Measurements from ENCODE around the gene STAT6. TPM values are rescaled to one million over a fixed set of nuclear protein-coding genes. Genes with fewer than 3 reads are reported as not detected.
A peak's percentile ranks its signal among the peaks of the same experiment; 100 is the strongest.

Gene STAT6
- total RNA-seq, 6 donors from 2014 or later, result 123 to 605 (median 251) TPM

DNA sequence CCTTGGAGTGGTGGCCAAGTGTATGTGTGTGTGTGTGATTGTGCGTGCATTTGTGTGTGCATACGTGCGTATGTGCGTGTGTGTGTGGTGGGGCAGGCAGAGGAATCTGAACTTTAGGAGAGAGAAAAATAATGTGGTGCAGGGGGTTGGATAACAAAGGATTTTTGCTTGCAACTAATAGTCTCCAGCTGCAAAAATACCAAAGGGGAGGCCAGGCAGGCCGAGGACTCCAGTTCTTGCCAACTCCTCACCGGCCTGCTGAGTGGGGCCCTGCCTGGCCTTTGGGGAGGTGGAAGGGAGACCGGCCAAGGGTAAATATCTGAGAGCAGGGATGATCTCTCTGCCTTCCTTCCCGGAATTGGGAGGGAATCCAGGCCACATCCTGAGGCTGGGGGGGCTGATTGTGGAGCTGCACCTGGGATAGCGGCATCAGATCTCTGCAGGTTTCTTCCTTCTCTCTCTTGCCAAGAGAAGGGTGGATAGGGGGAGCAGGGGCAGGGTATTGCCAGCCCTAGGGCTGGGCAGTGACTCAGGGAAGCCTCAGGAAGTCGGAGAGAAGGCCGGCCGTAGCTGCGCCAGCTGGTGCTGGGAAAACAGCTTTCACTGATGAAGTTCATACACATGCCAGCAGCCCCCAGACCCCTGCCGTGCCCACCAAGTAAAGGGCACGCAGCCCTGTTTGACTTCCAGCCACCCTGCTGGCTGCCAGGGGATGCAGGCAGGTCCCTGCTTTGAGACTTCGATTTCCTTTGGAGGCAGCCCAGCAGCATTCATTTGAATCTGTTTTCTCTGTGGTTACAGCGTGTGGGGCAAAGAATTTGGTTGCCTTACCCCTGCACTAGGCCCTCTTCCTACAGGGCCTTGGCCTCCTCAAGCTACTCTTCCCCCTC lies 40.8 kb upstream of the STAT6 start:
- Histone ChIP-seq H3K9me3 (no peaks in the 10 kb centered on the region), H3K36me3 (peaks cover 0 to 27% (median 11%) of the 10 kb centered on the region in 4 donors), H3K4me3 (no peak overlapping the region), H3K4me1 (peaks cover 56 to 78% (median 65%) of the 10 kb centered on the region in 4 donors), H3K27me3 (no peaks in the 10 kb centered on the region), H3K27ac (peak overlapping the region; percentile 71 to 83 (median 82))
- DNase-seq (peak in 1 of 2 donors; percentile 59), ATAC-seq (ENCODE audit: low FRiP score in 2 of 2) (no peak)
- WGBS, 2 donors, result 60 to 75% methylated on average over 17 of the region's 17 CpGs
- TF ChIP-seq EP300 (IDR thresholded peaks at IDR 0.05), result no peak
- no peak for TF ChIP-seq POLR2A (IDR thresholded peaks at IDR 0.05)
- TF ChIP-seq POLR2AphosphoS5 (IDR thresholded peaks at IDR 0.05), result no peak
- no peak for TF ChIP-seq CTCF (IDR thresholded peaks at IDR 0.05)

GRCh38 chr12:57150400-57151000 lies 39.3 kb upstream of the STAT6 start:
- WGBS, 2 donors, result 78 to 98% methylated on average over 6 of the region's 6 CpGs
- peaks cover 65 to 86% (median 74%) of the 10 kb centered on the region in 4 donors for H3K4me1 ChIP-seq

GRCh38 chr12:57149245-57149900 lies 38.2 kb upstream of the STAT6 start:
- Histone ChIP-seq H3K4me3 (no peak overlapping the region), H3K4me1 (peaks cover 65 to 86% (median 76%) of the 10 kb centered on the region in 4 donors)

More at GRCh38 chr12:57150400-57151000, 39.3 kb upstream of the STAT6 start:
- no peaks in the 10 kb centered on the region for H3K27me3 ChIP-seq
- H3K4me3 ChIP-seq, result no peak overlapping the region
- TF ChIP-seq EP300 (IDR thresholded peaks at IDR 0.05), result no peak
- TF ChIP-seq POLR2AphosphoS5 (IDR thresholded peaks at IDR 0.05), result no peak
- no peak for TF ChIP-seq POLR2A (IDR thresholded peaks at IDR 0.05)
- no peak for TF ChIP-seq CTCF (IDR thresholded peaks at IDR 0.05)
- H3K9me3 ChIP-seq, result no peaks in the 10 kb centered on the region
- ATAC-seq (ENCODE audit: low FRiP score in 2 of 2) (no peak), DNase-seq (no peak)
- H3K27ac ChIP-seq, result peak overlapping the region; percentile 24 to 83 (median 82)
- H3K36me3 ChIP-seq, result peaks cover under 1 to 26% (median 11%) of the 10 kb centered on the region in 4 donors

More at GRCh38 chr12:57149245-57149900, 38.2 kb upstream of the STAT6 start:
- WGBS, 2 donors, result 47 to 53% methylated on average over 13 of the region's 13 CpGs
- no peaks in the 10 kb centered on the region for H3K9me3 ChIP-seq
- ATAC-seq (ENCODE audit: low FRiP score in 2 of 2) (peak; percentile 65 to 90), DNase-seq (peak in 1 of 2 donors; percentile 42)
- TF ChIP-seq CTCF (IDR thresholded peaks at IDR 0.05), result no peak
- H3K27me3 ChIP-seq, result no peaks in the 10 kb centered on the region
- peaks cover 4 to 26% (median 13%) of the 10 kb centered on the region in 4 donors for H3K36me3 ChIP-seq
- H3K27ac ChIP-seq, result peak overlapping the region; percentile 80 to 83 (median 82)
